OCI-LY3 (cell line): ENCODE measurements around the gene SLC2A4.

Experiments
- H2AFZ ChIP-seq: fragments of 200-600, 300-600 bp; shearing (Covaris generic); 2 replicates; pipeline ENCODE4 v1.6.0; 2014; ENCODE audit warnings: antibody characterized with exemption, low read depth, low read length
- H3K27ac ChIP-seq: fragments of 200-600, 300-600 bp; sonication (generic); 2 replicates; pipeline ENCODE4 v1.5.1; 2014; ENCODE audit warnings: mild to moderate bottlenecking, low read length, moderate library complexity, mixed read lengths
- H3K27me3 ChIP-seq: fragments of 200-600, 300-600 bp; sonication (generic); 2 replicates; pipeline ENCODE4 v1.6.1; 2014; ENCODE audit warnings: low read depth, low read length, mixed read lengths
- H3K36me3 ChIP-seq: fragments of 200-600, 300-600 bp; sonication (generic); replicated peaks from 2 replicates; pipeline ENCODE3; 2014; ENCODE audit warnings: low read depth, low read length, mixed read lengths
- H3K4me1 ChIP-seq: fragments of 300-600, 200-600 bp; sonication (generic); 2 replicates; pipeline ENCODE4 v1.6.1; 2014; ENCODE audit warnings: low read length, mixed read lengths
- H3K4me2 ChIP-seq: fragments of 200-600, 300-600 bp; sonication (generic); 2 replicates; pipeline ENCODE4 v1.6.1; 2014; ENCODE audit warnings: low read length, mixed read lengths
- H3K4me3 ChIP-seq: fragments of 300-600, 200-600 bp; sonication (generic); 2 replicates; pipeline ENCODE4 v1.5.1; 2014; ENCODE audit warnings: antibody characterized with exemption, mild to moderate bottlenecking, low read length, moderate library complexity
- H3K79me2 ChIP-seq: fragments of 300-600, 200-600 bp; shearing (Covaris generic); 2 replicates; pipeline ENCODE4 v1.6.1; 2014; ENCODE audit warnings: mild to moderate bottlenecking, low read length, mixed read lengths
- H3K9ac ChIP-seq: fragments of 300-600, 200-600 bp; shearing (Covaris generic); 2 replicates; pipeline ENCODE4 v1.6.0; 2014; ENCODE audit warnings: mild to moderate bottlenecking, low read length, moderate library complexity
- H3K9me3 ChIP-seq: fragments of 200-600, 300-600 bp; shearing (Covaris generic); 2 replicates; pipeline ENCODE4 v1.6.1; 2014; ENCODE audit warnings: low read length, mixed read lengths; ENCODE audit not compliant: insufficient read depth
- H4K20me1 ChIP-seq: fragments of 200-600, 300-600 bp; sonication (generic); 2 replicates; pipeline ENCODE4 v1.6.1; 2016; ENCODE audit warnings: low read length, mixed read lengths; ENCODE audit not compliant: insufficient read depth
- EZH2phosphoT487 ChIP-seq: fragments of 200-600 bp; shearing (Covaris generic); IDR thresholded peaks from 2 replicates; pipeline ENCODE4 v1.6.1; 2018; ENCODE audit warnings: antibody characterized with exemption, mixed run types, low read depth
- TF ChIP-seq, protein P1 (sequence below): fragments of 200-600, 300-600 bp; sonication (generic); IDR thresholded peaks from 2 replicates; pipeline ENCODE4 v1.5.1; 2014; ENCODE audit warnings: antibody characterized with exemption, low read length, low read depth

SLC2A4 gene

DNA sequence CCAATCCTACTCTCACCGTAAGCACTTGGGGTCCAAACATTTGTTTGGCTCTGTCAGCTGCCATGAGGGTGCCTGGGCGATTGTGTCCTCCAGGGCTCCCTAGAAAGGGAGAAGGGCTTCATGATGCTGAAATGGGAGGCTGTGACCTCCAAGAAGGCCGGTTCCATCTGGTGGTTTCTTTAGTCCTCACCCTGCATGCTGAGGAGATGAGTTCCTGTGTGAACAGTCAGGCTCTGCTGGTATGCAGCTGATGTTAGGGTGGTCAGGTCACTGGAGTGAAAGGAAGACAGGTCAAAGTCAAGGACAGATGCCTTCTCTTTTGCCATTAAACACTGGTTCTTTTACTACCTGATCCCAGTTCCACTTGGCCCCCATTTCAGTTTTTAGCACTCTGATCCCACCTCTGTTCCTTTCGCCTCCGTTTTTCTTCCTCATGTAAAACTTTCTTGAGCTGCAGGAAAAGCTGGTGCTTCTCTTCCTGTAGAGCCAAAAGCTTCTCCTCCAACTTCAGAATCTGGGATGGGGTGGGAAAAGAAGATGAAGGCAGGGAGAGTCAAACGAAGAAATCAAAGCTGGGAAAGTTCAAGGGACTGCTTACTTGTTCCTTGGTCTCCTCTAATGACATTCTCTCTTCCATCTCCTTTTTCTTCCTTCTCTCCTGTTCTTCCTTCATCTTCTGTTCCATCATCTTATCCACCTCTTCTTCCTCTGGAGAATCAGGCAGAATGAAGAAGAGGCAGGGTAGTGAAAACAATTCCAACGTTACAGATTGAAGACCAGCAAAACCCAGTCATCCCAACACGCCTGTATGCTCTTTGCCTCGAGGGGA is 32.6 kb downstream of the SLC2A4 start:
- H3K4me1 ChIP-seq = peaks cover 27% of the 10 kb centered on the region
- no peaks in the 10 kb centered on the region for H3K27me3 ChIP-seq
- H3K36me3 ChIP-seq = peaks cover 40% of the 10 kb centered on the region

DNA sequence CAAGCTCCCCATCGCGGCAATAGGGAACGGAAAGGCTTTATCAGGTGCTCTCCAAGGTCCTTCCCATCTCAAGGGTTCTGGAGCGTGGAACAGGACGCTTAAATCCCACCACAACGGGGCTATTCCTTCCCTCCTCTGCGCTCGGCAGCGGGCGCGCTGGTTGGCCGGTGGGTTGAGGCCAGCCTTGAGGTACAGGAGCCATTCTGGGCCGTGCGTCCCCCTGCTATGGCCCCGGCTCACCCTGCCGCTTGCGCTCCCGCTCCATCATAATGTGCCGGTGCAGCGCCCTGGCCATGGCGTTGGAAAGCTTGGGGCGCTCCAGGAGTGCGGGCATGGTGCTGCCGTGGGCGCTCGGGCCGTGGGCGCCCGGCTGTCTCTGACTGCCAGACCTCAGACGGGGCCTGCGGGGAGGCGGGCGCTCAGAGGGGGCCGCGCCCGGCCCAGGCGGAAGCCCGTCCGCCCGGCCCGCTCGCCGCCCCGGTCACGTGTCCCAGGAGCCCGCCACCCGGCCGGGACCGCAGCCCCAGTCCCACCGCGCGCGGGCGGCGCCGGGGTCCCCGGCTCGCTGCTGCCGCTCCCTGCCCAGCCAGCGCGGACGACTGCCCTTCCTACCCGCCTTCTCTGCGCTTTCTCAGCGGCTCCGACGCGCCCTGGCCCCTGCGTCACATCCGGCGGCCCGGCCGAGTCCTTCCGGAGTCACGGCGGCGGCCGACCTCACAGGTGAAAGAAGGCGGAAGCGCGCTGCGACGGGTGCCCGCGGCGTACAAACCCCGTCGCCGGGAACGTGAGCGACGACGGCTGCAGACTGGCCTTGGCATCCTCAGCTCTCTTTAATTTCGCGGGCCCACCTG is 33.4 kb downstream of the SLC2A4 start, which contains the start of gene GPS2:
Gene GPS2, minus strand, starts transcription at position 642 of the 851 bp plus-strand sequence. Its CDS starts 308 bp downstream, at position 334.
- H3K27me3 ChIP-seq = no peaks in the 10 kb centered on the region
- peaks cover 19% of the 10 kb centered on the region for H3K4me1 ChIP-seq
- H3K36me3 ChIP-seq = peaks cover 31% of the 10 kb centered on the region
- peak within 1 kb of the TSS; percentile 90 for H3K4me2 ChIP-seq
- H3K9ac ChIP-seq = peak within 1 kb of the TSS; percentile 74
- no peak within 1 kb of the TSS for H2AFZ ChIP-seq
- peak within 1 kb of the TSS; percentile 66 for H3K27ac ChIP-seq
- peaks cover 21% of the 10 kb centered on the region for H4K20me1 ChIP-seq
- peaks cover 38% of the 10 kb centered on the region for H3K79me2 ChIP-seq
- TF ChIP-seq, protein P1, sequence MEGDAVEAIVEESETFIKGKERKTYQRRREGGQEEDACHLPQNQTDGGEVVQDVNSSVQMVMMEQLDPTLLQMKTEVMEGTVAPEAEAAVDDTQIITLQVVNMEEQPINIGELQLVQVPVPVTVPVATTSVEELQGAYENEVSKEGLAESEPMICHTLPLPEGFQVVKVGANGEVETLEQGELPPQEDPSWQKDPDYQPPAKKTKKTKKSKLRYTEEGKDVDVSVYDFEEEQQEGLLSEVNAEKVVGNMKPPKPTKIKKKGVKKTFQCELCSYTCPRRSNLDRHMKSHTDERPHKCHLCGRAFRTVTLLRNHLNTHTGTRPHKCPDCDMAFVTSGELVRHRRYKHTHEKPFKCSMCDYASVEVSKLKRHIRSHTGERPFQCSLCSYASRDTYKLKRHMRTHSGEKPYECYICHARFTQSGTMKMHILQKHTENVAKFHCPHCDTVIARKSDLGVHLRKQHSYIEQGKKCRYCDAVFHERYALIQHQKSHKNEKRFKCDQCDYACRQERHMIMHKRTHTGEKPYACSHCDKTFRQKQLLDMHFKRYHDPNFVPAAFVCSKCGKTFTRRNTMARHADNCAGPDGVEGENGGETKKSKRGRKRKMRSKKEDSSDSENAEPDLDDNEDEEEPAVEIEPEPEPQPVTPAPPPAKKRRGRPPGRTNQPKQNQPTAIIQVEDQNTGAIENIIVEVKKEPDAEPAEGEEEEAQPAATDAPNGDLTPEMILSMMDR = no peak
- TF ChIP-seq EZH2phosphoT487 = no peak
- no peaks in the 10 kb centered on the region for H3K9me3 ChIP-seq
- peak within 1 kb of the TSS; percentile 99 for H3K4me3 ChIP-seq

More for the DNA sequence above, 32.6 kb downstream of the SLC2A4 start:
- Histone ChIP-seq H3K9ac (peak overlapping the region; percentile 74), H2AFZ (no peak overlapping the region), H3K4me2 (peak overlapping the region; percentile 88), H3K79me2 (peaks cover 47% of the 10 kb centered on the region), H4K20me1 (peaks cover 30% of the 10 kb centered on the region), H3K9me3 (no peaks in the 10 kb centered on the region), H3K4me3 (peak overlapping the region; percentile 99), H3K27ac (peak overlapping the region; percentile 66)
- TF ChIP-seq, protein P1 = no peak
- no peak for TF ChIP-seq EZH2phosphoT487

DNA sequence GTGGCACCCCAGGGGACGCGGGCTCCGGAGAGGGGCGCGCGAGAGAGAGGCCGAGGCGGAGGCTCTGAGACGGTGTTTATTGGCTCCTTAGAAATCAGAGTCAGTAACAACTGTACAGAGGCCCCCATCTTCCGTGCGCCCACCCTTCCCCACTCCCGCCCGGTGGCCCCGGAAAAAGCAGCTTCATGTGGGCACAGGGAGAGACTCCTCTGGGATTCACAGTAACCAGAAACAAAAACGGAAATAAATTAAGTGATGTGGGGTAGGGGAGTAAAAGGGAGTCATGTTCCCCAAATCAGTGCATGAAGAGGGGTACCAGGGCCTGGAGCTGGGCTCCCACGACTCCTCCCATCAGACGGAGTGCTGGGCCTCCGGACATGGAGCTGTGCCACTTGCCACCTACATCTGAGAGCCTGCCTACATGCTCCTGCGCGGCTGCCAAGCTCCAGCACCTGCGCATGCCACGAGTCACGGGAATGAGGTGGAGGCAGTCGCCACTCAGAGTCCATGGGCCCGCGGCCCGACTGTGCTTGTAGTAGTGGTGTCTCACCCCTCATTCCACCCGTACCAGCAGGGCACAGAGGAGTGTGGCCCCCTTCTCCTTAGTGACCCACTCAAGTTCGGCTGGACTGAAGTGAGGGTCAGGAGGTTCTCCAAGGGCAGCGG is 34.2 kb downstream of the SLC2A4 start:
- Histone ChIP-seq H2AFZ (no peak overlapping the region), H3K36me3 (peaks cover 24% of the 10 kb centered on the region), H3K27ac (peak overlapping the region; percentile 66), H3K27me3 (no peaks in the 10 kb centered on the region), H3K9me3 (no peaks in the 10 kb centered on the region), H3K4me2 (peak overlapping the region; percentile 90), H3K4me1 (peaks cover 11% of the 10 kb centered on the region), H3K4me3 (peak overlapping the region; percentile 99), H3K9ac (peak overlapping the region; percentile 74), H3K79me2 (peaks cover 31% of the 10 kb centered on the region), H4K20me1 (peaks cover 14% of the 10 kb centered on the region)
- TF ChIP-seq, protein P1 = no peak
- no peak for TF ChIP-seq EZH2phosphoT487
